GM12878 (cell line): ENCODE results near the gene ABCC5. TPM values are rescaled to one million over a fixed set of nuclear protein-coding genes. Genes with fewer than 3 reads are reported as not detected.

Experiments
- CREM ChIP-seq: IDR thresholded peaks from 2 replicates; pipeline ENCODE4 v1.6.1; 2014; ENCODE audit warnings: antibody characterized with exemption, low read depth
- ETV6 ChIP-seq, 2 experiments: fragments of 450-650 bp in 1 of 2; IDR thresholded peaks in 1 of 2; conservative IDR thresholded peaks in 1 of 2; 2 replicates each; pipeline ENCODE4 v1.6.1; 2014; ENCODE audit warnings: antibody characterized with exemption in 1 of 2, borderline replicate concordance in 1 of 2, low read depth in 1 of 2, mild to moderate bottlenecking in 1 of 2, moderate library complexity in 1 of 2
- FOS ChIP-seq: IDR thresholded peaks from 3 replicates; pipeline ENCODE4 v1.6.1; 2011; ENCODE audit warnings: borderline replicate concordance; ENCODE audit not compliant: insufficient read length; ENCODE audit errors: extremely low read depth
- IKZF1 ChIP-seq: fragments of 450-650 bp; conservative IDR thresholded peaks from 2 replicates; pipeline ENCODE4 v1.6.1; 2017; ENCODE audit warnings: antibody characterized with exemption, mild to moderate bottlenecking
- JUNB ChIP-seq: IDR thresholded peaks from 2 replicates; pipeline ENCODE4 v1.6.1; 2016; ENCODE audit warnings: antibody characterized with exemption, mild to moderate bottlenecking
- MEF2B ChIP-seq: fragments of 450-650 bp; IDR thresholded peaks from 2 replicates; pipeline ENCODE4 v1.6.1; 2018; ENCODE audit warnings: mild to moderate bottlenecking, moderate library complexity; ENCODE audit not compliant: partially characterized antibody, poor library complexity, severe bottlenecking
- RB1 ChIP-seq: fragments of 450-650 bp; formaldehyde crosslinking; IDR thresholded peaks from 2 replicates; pipeline ENCODE4 v1.6.1; 2017; ENCODE audit warnings: mild to moderate bottlenecking, borderline replicate concordance
- RFX5 ChIP-seq: IDR thresholded peaks from 2 replicates; pipeline ENCODE4 v1.6.1; 2011; ENCODE audit warnings: low read depth, low read length, improper control_type of control experiment
- SIN3A ChIP-seq: IDR thresholded peaks from 2 replicates; pipeline ENCODE4 v1.6.1; 2012; ENCODE audit warnings: low read depth, low read length, improper control_type of control experiment
- SPI1 ChIP-seq: IDR thresholded peaks from 2 replicates; pipeline ENCODE4 v1.6.1; 2011; ENCODE audit warnings: low read depth, mild to moderate bottlenecking, low read length, moderate library complexity, borderline replicate concordance; ENCODE audit not compliant: insufficient read depth
- ZNF24 ChIP-seq: fragments of 450-650 bp; IDR thresholded peaks from 2 replicates; pipeline ENCODE4 v1.6.1; 2017; ENCODE audit warnings: antibody characterized with exemption, mild to moderate bottlenecking
- polyA plus RNA-seq, 11 experiments: library from polyadenylated mRNA; depleted of rRNA in 4 of 11; unstranded in 6 of 11; stranded (reverse) in 5 of 11; fragments of >200 nt; fragmentation: Nextera tagmentation in 4 of 11; fragmentation: Illumina TruSeq in 1 of 11; extraction: Ambion mirVana in 4 of 11; extraction: Trizol in 1 of 11; gene quantifications; 1 replicate in 1 of 11; 2 replicates in 10 of 11; pipeline versions ENCODE4 v1.2.1 to v1.2.3, GENCODE V29; 2011 to 2016; ENCODE audit warnings: inconsistent platforms in 2 of 11, missing spikeins in 2 of 11, low read depth in 1 of 11
- total RNA-seq, 4 experiments: library from RNA; depleted of rRNA in 3 of 4; stranded (reverse); fragments of >200 nt in 3 of 4; fragmentation: Illumina TruSeq in 1 of 4; extraction: Trizol in 1 of 4; gene quantifications; 2 replicates each; pipeline versions ENCODE4 v1.2.1 to v1.2.3, GENCODE V29; 2013 to 2021
- TF ChIP-seq, protein P1 (sequence below): fragments of 450-650 bp; IDR thresholded peaks from 2 replicates; pipeline ENCODE4 v1.6.1; 2017; ENCODE audit warnings: mild to moderate bottlenecking, moderate library complexity
- TF ChIP-seq, protein P2 (sequence below): fragments of 450-650 bp; formaldehyde crosslinking; IDR thresholded peaks from 2 replicates; pipeline ENCODE4 v1.5.0; 2022; ENCODE audit warnings: mild to moderate bottlenecking, missing genetic modification characterization
- TF ChIP-seq, protein P3 (sequence below): IDR thresholded peaks from 2 replicates; pipeline ENCODE4 v1.6.1; 2011; ENCODE audit warnings: borderline replicate concordance, low read depth, mild to moderate bottlenecking, moderate library complexity, low read length; ENCODE audit not compliant: insufficient read depth, poor library complexity, severe bottlenecking
- TF ChIP-seq, protein P4 (sequence below): IDR thresholded peaks from 2 replicates; pipeline ENCODE4 v1.6.1; 2011; ENCODE audit warnings: low read depth, low read length, improper control_type of control experiment, borderline replicate concordance

Gene ABCC5
- total and polyA plus RNA-seq, 10 of the 15 experiments (the other 5 are each of a cell fraction or from before 2014, with no cell fraction given) = 6.0 to 17.8 (median 9.7) TPM

DNA sequence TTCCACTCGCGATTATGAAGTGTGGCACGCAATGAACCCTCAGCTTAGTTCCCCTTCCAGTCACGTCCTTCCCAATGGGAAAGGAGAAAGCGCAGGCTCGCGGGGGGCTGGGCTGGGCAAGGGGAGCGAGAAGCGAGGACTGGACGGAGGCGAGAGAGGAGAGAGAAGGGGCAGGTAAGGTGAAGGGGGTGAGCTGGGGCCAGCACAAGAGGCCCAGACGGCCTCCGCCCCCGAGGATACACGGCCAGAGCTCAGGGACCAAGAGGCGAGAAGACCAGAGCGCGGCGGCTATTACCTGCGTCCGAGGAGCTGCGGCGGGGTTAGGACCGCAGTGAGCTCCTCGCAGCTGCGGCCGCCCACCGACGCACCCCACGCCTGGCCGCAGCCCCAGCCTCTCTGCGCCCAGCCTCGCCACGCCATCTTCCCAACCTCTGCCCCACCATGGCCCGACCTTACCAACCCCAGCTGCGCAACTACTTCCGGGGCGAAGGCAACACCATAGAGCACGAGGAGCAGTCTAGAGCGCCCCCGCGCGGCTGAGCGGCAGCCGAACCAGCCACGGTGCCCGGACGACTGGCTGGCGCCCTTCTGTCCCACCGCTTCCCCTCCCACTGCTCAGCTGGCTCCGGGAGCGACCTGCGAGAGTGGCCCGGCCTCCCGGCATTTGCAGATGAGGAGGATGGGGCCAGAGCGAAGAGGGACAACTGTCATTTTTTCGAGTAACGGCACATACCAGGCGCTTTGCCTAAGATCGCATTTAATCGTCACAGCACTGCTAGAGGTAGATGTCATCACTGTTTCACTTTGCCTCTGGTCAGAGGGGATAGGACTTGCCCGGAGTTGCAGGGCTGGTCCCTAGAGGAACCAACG lies 133.0 kb downstream of the ABCC5 start, which contains the start of gene PARL (continued):
- TF ChIP-seq, protein P1, sequence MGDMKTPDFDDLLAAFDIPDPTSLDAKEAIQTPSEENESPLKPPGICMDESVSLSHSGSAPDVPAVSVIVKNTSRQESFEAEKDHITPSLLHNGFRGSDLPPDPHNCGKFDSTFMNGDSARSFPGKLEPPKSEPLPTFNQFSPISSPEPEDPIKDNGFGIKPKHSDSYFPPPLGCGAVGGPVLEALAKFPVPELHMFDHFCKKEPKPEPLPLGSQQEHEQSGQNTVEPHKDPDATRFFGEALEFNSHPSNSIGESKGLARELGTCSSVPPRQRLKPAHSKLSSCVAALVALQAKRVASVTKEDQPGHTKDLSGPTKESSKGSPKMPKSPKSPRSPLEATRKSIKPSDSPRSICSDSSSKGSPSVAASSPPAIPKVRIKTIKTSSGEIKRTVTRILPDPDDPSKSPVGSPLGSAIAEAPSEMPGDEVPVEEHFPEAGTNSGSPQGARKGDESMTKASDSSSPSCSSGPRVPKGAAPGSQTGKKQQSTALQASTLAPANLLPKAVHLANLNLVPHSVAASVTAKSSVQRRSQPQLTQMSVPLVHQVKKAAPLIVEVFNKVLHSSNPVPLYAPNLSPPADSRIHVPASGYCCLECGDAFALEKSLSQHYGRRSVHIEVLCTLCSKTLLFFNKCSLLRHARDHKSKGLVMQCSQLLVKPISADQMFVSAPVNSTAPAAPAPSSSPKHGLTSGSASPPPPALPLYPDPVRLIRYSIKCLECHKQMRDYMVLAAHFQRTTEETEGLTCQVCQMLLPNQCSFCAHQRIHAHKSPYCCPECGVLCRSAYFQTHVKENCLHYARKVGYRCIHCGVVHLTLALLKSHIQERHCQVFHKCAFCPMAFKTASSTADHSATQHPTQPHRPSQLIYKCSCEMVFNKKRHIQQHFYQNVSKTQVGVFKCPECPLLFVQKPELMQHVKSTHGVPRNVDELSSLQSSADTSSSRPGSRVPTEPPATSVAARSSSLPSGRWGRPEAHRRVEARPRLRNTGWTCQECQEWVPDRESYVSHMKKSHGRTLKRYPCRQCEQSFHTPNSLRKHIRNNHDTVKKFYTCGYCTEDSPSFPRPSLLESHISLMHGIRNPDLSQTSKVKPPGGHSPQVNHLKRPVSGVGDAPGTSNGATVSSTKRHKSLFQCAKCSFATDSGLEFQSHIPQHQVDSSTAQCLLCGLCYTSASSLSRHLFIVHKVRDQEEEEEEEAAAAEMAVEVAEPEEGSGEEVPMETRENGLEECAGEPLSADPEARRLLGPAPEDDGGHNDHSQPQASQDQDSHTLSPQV = peak; percentile 84
- TF ChIP-seq CREM (peak; percentile 77), IKZF1 (peak; percentile 90), JUNB (no peak), SIN3A (peak; percentile 85), ZNF24 (peak; percentile 55; the same call in 1 of the 2 replicates), MEF2B (peak; percentile 30), ETV6 (conservative IDR thresholded peaks at IDR 0.05 in 1 of 2, IDR thresholded peaks at IDR 0.05 in 1 of 2; ENCODE audit: borderline replicate concordance in 1 of 2, low read depth in 1 of 2) (no peak), RB1 (peak; percentile 66; the same call in 1 of the 2 replicates), RFX5 (no peak), FOS (no peak), SPI1 (peak; percentile 32; the same call in 1 of the 2 replicates)
- TF ChIP-seq, protein P2, sequence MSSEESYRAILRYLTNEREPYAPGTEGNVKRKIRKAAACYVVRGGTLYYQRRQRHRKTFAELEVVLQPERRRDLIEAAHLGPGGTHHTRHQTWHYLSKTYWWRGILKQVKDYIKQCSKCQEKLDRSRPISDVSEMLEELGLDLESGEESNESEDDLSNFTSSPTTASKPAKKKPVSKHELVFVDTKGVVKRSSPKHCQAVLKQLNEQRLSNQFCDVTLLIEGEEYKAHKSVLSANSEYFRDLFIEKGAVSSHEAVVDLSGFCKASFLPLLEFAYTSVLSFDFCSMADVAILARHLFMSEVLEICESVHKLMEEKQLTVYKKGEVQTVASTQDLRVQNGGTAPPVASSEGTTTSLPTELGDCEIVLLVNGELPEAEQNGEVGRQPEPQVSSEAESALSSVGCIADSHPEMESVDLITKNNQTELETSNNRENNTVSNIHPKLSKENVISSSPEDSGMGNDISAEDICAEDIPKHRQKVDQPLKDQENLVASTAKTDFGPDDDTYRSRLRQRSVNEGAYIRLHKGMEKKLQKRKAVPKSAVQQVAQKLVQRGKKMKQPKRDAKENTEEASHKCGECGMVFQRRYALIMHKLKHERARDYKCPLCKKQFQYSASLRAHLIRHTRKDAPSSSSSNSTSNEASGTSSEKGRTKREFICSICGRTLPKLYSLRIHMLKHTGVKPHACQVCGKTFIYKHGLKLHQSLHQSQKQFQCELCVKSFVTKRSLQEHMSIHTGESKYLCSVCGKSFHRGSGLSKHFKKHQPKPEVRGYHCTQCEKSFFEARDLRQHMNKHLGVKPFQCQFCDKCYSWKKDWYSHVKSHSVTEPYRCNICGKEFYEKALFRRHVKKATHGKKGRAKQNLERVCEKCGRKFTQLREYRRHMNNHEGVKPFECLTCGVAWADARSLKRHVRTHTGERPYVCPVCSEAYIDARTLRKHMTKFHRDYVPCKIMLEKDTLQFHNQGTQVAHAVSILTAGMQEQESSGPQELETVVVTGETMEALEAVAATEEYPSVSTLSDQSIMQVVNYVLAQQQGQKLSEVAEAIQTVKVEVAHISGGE (CRISPR knock-in tag) = no peak
- TF ChIP-seq, protein P3, sequence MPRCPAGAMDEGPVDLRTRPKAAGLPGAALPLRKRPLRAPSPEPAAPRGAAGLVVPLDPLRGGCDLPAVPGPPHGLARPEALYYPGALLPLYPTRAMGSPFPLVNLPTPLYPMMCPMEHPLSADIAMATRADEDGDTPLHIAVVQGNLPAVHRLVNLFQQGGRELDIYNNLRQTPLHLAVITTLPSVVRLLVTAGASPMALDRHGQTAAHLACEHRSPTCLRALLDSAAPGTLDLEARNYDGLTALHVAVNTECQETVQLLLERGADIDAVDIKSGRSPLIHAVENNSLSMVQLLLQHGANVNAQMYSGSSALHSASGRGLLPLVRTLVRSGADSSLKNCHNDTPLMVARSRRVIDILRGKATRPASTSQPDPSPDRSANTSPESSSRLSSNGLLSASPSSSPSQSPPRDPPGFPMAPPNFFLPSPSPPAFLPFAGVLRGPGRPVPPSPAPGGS = no peak
- TF ChIP-seq, protein P4, sequence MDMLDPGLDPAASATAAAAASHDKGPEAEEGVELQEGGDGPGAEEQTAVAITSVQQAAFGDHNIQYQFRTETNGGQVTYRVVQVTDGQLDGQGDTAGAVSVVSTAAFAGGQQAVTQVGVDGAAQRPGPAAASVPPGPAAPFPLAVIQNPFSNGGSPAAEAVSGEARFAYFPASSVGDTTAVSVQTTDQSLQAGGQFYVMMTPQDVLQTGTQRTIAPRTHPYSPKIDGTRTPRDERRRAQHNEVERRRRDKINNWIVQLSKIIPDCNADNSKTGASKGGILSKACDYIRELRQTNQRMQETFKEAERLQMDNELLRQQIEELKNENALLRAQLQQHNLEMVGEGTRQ = no peak; the same call in 1 of the 2 replicates
